K562 (cell line): ENCODE data around the gene TGOLN2.

Experiments
- CHD2 ChIP-seq: IDR thresholded peaks from 2 replicates; pipeline ENCODE4 v1.6.1; 2011; ENCODE audit warnings: low read depth, low read length
- CTCF ChIP-seq, 3 experiments: IDR thresholded peaks in 2 of 3; conservative IDR thresholded peaks in 1 of 3; 2 replicates each; pipeline ENCODE4 v1.5.1; 2011 to 2012; ENCODE audit warnings: low read length in 3 of 3, mild to moderate bottlenecking in 3 of 3, control low read depth in 2 of 3, improper control_type of control experiment in 1 of 3, inconsistent platforms in 1 of 3, low read depth in 1 of 3, mixed read lengths in 1 of 3, moderate library complexity in 1 of 3; ENCODE audit not compliant: insufficient read depth in 2 of 3
- ETS1 ChIP-seq: conservative IDR thresholded peaks from 2 replicates; pipeline ENCODE4 v1.6.1; 2011; ENCODE audit warnings: low read depth, mild to moderate bottlenecking, low read length; ENCODE audit not compliant: control insufficient read depth
- FOXO4 ChIP-seq: fragments of 450-650 bp; formaldehyde crosslinking; IDR thresholded peaks from 2 replicates; pipeline ENCODE4 v1.4.0; 2020; ENCODE audit warnings: mild to moderate bottlenecking, moderate library complexity
- NCOA1 ChIP-seq: fragments of 450-650 bp; IDR thresholded peaks from 2 replicates; pipeline ENCODE4 v1.6.1; 2016; ENCODE audit warnings: low read depth
- NFE2L1 ChIP-seq: fragments of 450-650 bp; IDR thresholded peaks from 2 replicates; pipeline ENCODE4 v1.6.1; 2016; ENCODE audit warnings: missing genetic modification characterization, low read depth, mild to moderate bottlenecking, missing compliant biosample characterization, moderate library complexity, borderline replicate concordance
- PATZ1 ChIP-seq: fragments of 250-450 bp; sonication (Bioruptor Pico); IDR thresholded peaks from 2 replicates; pipeline ENCODE4 v1.5.0; 2020; ENCODE audit warnings: mild to moderate bottlenecking, borderline replicate concordance
- PHB2 ChIP-seq: fragments of 450-650 bp; IDR thresholded peaks from 2 replicates; pipeline ENCODE4 v1.6.1; 2017; ENCODE audit warnings: low read depth
- POLR2AphosphoS5 ChIP-seq: IDR thresholded peaks from 2 replicates; pipeline ENCODE4 v1.6.1; 2011; ENCODE audit warnings: mild to moderate bottlenecking, low read depth, low read length, moderate library complexity; ENCODE audit not compliant: control insufficient read depth, insufficient read depth
- POLR2G ChIP-seq: fragments of 200-400 bp; formaldehyde crosslinking; IDR thresholded peaks from 2 replicates; pipeline ENCODE4 v1.6.1; 2017; ENCODE audit warnings: low read depth, mild to moderate bottlenecking, antibody characterized with exemption, low read length, moderate library complexity
- SUPT5H ChIP-seq: fragments of 450-650 bp; IDR thresholded peaks from 2 replicates; pipeline ENCODE4 v1.6.1; 2016
- ZFX ChIP-seq: sonication (generic); formaldehyde crosslinking; IDR thresholded peaks from 2 replicates; pipeline ENCODE4 v1.8.0; 2022; ENCODE audit warnings: mild to moderate bottlenecking, missing genetic modification reagents, moderate library complexity
- ZNF280B ChIP-seq: fragments of 250-450 bp; sonication (Bioruptor Pico); IDR thresholded peaks from 2 replicates; pipeline ENCODE4 v1.5.1; 2021; ENCODE audit warnings: mild to moderate bottlenecking

GRCh38 chr2:85319796-85320195 lies 8.0 kb downstream of the TGOLN2 start:
- TF ChIP-seq PATZ1 (CRISPR knock-in tag), result no peak
- TF ChIP-seq PHB2, result no peak
- no peak for TF ChIP-seq FOXO4 (CRISPR knock-in tag)
- TF ChIP-seq NCOA1, result no peak
- no peak for TF ChIP-seq ZFX (CRISPR knock-in tag)
- no peak for TF ChIP-seq NFE2L1
- TF ChIP-seq ETS1, result no peak
- TF ChIP-seq ZNF280B (CRISPR knock-in tag), result no peak
- TF ChIP-seq CHD2, result no peak
- TF ChIP-seq SUPT5H, result no peak
- no peak for TF ChIP-seq POLR2AphosphoS5
- TF ChIP-seq CTCF (IDR thresholded peaks at IDR 0.05 in 2 of 3, conservative IDR thresholded peaks at IDR 0.05 in 1 of 3; ENCODE audit: insufficient read depth in 2 of 3, low read depth in 1 of 3, low read length in 3 of 3), result no peak
- TF ChIP-seq POLR2G, result no peak
